CD4-positive, alpha-beta T cell treated with Interleukin-2 at 100 ng/mL for 4 hours (primary cell): ENCODE results near the gene NRL.
A peak's percentile ranks its signal among the peaks of the same experiment; 100 is the strongest.
"Not testable (repeated sequence)": the region's sequence is repeated elsewhere in the genome, so short reads cannot be mapped to it uniquely, and the experiment has no call there.

Experiments used
- DNase-seq: peaks from one replicate; pipeline ENCODE4 v3.0.0-alpha.2; 2020; ENCODE audit warnings: low spot score

Gene NRL

DNA sequence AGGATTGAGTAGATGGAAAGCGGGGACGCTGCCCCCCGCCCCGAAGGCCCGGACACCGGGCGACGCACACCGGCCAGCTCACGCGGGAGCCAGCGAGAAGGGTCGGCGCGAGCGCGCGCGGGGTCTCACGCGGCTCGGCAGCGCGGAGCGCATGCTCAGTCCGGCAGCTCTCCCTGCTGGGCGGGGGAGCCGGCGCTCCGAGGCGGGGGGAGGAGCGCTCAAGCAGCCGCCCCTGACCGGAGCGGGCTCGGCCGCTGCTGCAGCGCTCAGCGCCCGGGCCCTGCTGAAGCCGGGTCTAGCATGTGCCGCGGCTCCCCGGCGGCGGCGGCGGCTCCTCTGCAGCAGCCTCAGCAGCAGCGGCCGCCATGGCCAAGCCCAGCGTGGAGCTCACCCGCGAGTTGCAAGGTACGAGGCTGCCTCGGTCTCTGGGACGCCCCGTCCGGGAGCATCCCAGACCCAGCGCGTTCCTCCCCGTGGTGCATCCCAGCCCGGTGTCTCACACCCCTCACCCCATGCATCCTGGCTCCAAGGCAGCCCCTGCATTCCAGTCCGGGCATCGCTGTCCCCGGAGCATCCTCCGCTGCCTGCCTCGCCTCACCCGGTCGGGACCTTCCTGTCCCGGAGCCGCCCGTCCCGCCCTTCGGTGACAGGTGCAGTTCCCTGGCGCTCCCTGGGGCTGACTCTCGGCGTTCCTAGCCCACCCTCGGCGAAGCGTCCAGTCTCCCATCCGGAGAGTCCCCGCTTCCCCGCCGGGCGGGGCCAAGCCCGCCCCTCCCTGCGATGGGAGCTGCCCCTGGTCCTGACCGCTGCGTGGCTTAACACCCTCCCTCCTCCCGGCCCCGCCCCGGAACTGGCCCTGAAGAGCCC lies 62.7 kb downstream of the NRL start, which contains the start of gene CARMIL3:
Gene CARMIL3, plus strand, starts transcription at position 221 of the 867 bp plus-strand sequence. Its CDS starts 145 bp downstream, at position 366.
- DNase-seq: peak; percentile 58

DNA sequence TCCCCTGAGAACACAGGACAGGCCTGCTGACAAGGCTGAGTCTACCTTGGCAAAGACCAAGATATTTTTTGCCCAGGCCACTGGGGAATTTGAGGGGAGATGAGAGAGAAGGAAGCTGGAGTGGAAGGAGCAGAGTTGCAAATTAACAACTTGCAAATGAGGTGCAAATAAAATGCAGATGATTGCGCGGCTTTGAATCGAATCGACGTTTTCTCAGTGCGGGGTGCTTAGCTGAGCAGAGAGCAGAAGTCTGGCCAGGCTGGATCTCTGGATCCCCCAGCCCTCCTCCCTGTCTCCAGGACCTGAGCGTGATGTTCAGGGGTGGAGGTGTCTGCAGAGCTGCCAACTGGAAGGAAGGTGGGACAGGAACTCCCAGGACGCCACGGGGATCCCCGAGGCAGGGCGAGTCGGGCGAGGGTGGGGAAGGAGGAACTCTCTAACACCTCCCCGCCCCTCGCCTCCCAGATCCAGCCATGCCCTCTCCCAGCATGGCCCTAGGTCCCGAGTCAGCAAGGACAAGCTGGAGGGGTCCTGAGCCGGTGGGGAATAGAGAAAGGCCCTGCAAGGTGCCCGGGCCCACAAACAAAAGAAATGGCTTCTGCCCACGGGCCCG lies 63.5 kb downstream of the NRL start:
- DNase-seq: no peak

DNA sequence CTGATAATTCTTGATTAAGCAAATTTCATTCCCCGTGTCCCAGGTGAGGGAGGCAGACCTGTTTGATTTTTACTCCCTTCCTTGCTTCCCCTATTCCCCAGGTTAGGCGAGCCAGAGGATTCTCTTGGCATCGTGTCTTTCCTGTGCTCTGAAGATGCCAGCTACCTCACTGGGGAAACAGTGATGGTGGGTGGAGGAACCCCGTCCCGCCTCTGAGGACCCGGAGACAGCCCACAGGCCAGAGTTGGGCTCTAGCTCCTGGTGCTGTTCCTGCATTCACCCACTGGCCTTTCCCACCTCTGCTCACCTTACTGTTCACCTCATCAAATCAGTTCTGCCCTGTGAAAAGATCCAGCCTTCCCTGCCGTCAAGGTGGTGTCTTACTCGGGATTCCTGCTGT lies 64.0 kb downstream of the NRL start:
- not testable (repeated sequence) for DNase-seq

GRCh38 chr14:24049002-24049401 lies 65.7 kb downstream of the NRL start:
- DNase-seq: not testable (repeated sequence)

DNA sequence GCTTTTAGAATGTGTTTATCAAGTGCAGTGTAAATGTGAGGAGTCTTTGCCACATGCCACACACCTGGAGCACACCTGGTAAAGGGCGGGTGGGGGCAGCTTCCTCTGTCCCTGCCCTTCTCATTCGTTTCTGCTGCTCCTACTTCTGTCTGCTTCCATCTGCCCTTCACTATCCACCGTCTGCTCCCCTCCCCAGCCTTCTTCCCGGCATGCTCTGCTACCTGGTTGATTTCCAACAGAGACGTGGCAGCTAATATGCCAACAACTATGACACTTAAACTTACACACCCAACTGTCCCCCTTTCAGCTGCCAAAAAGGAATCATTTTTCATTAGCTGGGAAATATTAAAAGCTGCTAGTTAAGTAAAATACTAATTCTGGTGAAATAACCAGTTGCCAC lies 72.0 kb downstream of the NRL start:
- no peak for DNase-seq

DNA sequence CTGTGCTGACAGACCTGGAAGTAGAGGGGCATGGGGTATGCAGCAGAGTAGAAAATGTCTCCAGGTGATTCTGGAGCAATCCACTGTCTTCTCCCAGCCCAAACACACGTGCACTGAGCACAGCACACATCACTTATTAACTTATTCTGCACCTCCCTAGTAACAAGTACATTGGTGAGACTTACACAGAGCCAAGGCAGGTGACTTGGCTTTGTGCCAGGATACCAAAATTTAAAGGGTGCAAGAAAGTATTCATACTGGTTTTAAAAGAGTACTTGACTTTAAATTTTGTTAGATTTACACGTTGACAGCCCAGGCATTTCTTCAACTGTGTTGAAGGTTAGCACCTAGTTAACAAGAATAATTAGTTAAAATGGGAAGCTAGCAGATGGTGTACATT lies 74.1 kb downstream of the NRL start:
- no peak for DNase-seq

- no peak for DNase-seq
Observed at GRCh38 chr14:24038686-24039085, 76.1 kb downstream of the NRL start.

DNA sequence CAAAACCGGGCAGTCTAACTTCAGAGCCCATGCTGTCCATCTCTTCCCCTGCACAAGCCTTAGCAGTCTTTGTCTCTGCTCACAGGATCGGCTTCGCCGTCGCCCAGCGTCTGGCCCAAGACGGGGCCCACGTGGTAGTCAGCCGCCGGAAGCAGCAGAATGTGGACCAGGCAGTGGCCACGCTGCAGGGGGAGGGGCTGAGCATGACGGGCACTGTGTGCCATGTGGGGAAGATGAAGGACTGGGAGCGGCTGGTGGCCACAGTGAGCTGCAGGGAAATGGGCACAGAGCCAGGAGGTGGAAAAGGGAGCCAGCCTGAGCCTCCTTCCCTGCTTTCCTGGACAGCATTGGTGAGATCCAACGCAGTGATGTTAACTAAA lies 77.1 kb downstream of the NRL start:
- no peak for DNase-seq

- DNase-seq: not testable (repeated sequence)
Observed at GRCh38 chr14:24036963-24037657, 77.6 kb downstream of the NRL start.

GRCh38 chr14:24036169-24036962 lies 78.4 kb downstream of the NRL start:
- DNase-seq: peak; percentile 70

DNA sequence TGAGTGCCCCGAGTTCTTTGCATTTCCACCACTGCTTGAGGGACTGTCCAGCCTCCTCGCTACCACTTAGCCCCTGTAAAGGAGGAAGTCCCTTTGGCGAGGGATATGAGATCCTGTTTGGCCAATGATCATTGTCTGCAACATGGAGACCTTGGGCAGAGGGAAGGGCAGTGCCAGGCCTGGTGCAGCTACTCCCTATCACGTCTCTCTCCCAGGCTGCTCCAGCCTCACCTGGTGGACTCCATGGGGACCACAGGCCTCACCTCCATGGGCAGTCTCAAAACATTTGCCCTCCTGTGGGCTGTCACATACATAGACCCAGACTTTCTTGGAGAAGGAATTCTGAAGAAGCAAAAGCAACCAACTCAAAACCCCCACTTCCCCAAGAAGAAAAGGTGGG lies 79.0 kb downstream of the NRL start:
- not testable (repeated sequence) for DNase-seq

DNA sequence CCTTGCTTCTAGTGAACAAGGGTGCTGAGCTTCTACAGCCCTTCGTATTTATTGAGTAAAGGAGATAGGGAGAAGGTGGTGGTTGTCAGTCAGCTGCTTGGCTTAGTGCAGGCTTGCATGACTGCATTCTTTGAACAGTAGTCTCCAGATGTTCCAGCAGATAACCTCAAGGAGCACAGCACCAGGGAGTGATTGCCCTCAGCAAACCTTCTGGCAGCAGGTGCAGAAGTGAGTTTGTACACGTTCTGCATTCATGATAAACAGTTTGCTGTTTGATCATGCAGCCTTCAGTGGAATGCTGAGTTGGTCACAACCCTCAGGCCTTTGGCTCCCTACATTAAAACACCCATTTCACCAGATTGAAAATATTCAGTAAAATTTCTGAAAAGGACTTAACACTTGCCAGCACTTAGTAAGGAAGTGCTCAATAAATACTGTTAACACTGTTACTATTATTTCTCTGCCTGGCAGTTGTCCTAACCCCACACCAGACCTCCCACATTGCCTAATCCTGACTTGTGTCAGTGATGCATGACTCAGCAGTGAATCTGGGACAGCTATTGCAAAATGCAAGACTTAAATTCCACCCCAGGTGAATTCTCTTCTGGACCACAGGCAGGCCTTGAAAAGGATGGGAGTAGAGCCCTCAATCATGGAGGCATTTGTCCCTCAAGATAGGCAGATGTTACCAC lies 81.9 kb downstream of the NRL start:
- DNase-seq: no peak

DNA sequence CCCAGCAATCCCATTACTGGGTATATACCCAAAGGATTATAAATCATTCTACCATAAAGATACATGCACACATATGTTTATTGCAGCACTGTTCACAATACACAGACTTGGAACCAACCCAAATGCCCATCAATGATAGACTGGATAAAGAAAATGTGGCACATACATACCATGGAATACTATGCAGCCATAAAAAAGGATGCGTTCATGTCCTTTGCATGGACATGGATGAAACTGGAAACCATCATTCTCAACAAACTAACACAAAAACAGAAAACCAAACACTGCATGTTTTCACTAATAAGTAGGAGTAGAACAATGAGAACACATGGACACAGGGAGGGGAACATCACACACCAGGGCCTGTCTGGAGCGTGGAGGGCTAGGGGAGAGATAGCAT lies 83.4 kb downstream of the NRL start:
- DNase-seq: not testable (repeated sequence)

GRCh38 chr14:24029687-24030086 lies 85.1 kb downstream of the NRL start:
- not testable (repeated sequence) for DNase-seq
